VCaP (cell line): Measurements from ENCODE around the gene LMF1.

Experiments
- H3K27ac ChIP-seq: fragments of 450-650 bp; 2 replicates; pipeline ENCODE4 v1.5.1; 2017
- CTCF ChIP-seq: fragments of 450-650 bp; conservative IDR thresholded peaks from 2 replicates; pipeline ENCODE4 v1.5.1; 2017; ENCODE audit warnings: mild to moderate bottlenecking, moderate library complexity

Gene LMF1

GRCh38 chr16:995087-995486, 24.3 kb upstream of the LMF1 start:
- TF ChIP-seq CTCF = no peak
- no peak overlapping the region for H3K27ac ChIP-seq

GRCh38 chr16:993731-994130, 22.9 kb upstream of the LMF1 start:
- TF ChIP-seq CTCF = no peak
- H3K27ac ChIP-seq = no peak overlapping the region

- TF ChIP-seq CTCF = no peak
- H3K27ac ChIP-seq = no peak overlapping the region
These were observed 21.0 kb upstream of the LMF1 start for GRCh38 chr16:991773-992172.

GRCh38 chr16:991345-991744, 20.6 kb upstream of the LMF1 start:
- no peak for TF ChIP-seq CTCF
- no peak overlapping the region for H3K27ac ChIP-seq

- H3K27ac ChIP-seq = no peak overlapping the region
- no peak for TF ChIP-seq CTCF
These were observed 19.9 kb upstream of the LMF1 start for GRCh38 chr16:990516-991291.

- TF ChIP-seq CTCF = no peak
These were observed 18.6 kb upstream of the LMF1 start for GRCh38 chr16:989354-989814.

GRCh38 chr16:988471-989353, 17.9 kb upstream of the LMF1 start:
- no peak for TF ChIP-seq CTCF
- no peak overlapping the region for H3K27ac ChIP-seq

More at GRCh38 chr16:989354-989814, 18.6 kb upstream of the LMF1 start:
- H3K27ac ChIP-seq = no peak overlapping the region
